Kidney (tissue), 14 donors: ENCODE measurements around the gene SORBS2. TPM values are rescaled to one million over a fixed set of nuclear protein-coding genes. Genes with fewer than 3 reads are reported as not detected.

Source experiments
- DNase-seq, 5 donors: peaks; one replicate each; pipeline ENCODE4 v3.0.0-alpha.2; 2013 to 2020
- FAIRE-seq: peaks from 2 replicates; lab custom pipeline; 2012; peaks lifted over from hg19 to GRCh38; lab: Jason Lieb, UNC
- H3K27ac ChIP-seq, 2 donors: one replicate each; pipeline ENCODE4 v1.7.0; 2013; ENCODE audit warnings: low read depth in 2 of 2, low read length in 2 of 2, inconsistent platforms in 1 of 2
- H3K27me3 ChIP-seq: one replicate; pipeline ENCODE4 v1.7.1; 2013; ENCODE audit warnings: low read length, inconsistent platforms; ENCODE audit not compliant: control insufficient read depth, insufficient read depth
- H3K36me3 ChIP-seq, 3 donors: one replicate each; pipeline versions ENCODE4 v1.7.0 to v1.7.1; 2013; ENCODE audit warnings: low read length in 3 of 3, control low read depth in 1 of 3, inconsistent platforms in 1 of 3; ENCODE audit not compliant: insufficient read depth in 3 of 3, control insufficient read depth in 2 of 3
- H3K4me1 ChIP-seq, 3 donors: one replicate each; pipeline versions ENCODE4 v1.7.0 to v1.7.1; 2013; ENCODE audit warnings: low read length in 3 of 3, inconsistent platforms in 1 of 3, low read depth in 1 of 3; ENCODE audit not compliant: control insufficient read depth in 2 of 3, insufficient read depth in 2 of 3
- H3K4me3 ChIP-seq, 3 donors: one replicate each; pipeline versions ENCODE4 v1.7.0 to v1.8.1; 2013; ENCODE audit warnings: low read length in 3 of 3, control low read depth in 1 of 3, inconsistent platforms in 1 of 3
- H3K9ac ChIP-seq, 3 donors: one replicate each; pipeline versions ENCODE4 v1.7.0 to v1.7.1; 2013; ENCODE audit warnings: low read length in 3 of 3, control low read depth in 1 of 3, inconsistent platforms in 1 of 3
- H3K9me3 ChIP-seq, 3 donors: one replicate each; pipeline versions ENCODE4 v1.7.0 to v1.7.1; 2013; ENCODE audit warnings: low read length in 3 of 3, control low read depth in 1 of 3, inconsistent platforms in 1 of 3; ENCODE audit not compliant: control insufficient read depth in 2 of 3, insufficient read depth in 1 of 3
- intact Hi-C: fragments of 100-400 bp; cut with DNase I; formaldehyde crosslinking; loops from one replicate; pipeline ENCODE4 v1.11.1; 2022
- polyA plus RNA-seq: library from polyadenylated mRNA; stranded (reverse); fragments of 350-450 nt; fragmentation: Illumina TruSeq; extraction: RNeasy Lipid Tissue Mini Kit (QIAGEN cat#74804); gene quantifications from one replicate; pipeline ENCODE4 v1.2.3, GENCODE V29; 2014; ENCODE audit warnings: low read depth, low replicate concordance; ENCODE audit not compliant: insufficient read depth
- total RNA-seq: library from RNA; stranded (reverse); fragmentation: NEBNext Ultra II Directional; extraction: Animal tissue kit (Norgen Biotek cat#: 25700); gene quantifications from one replicate; pipeline ENCODE4 v1.2.1, GENCODE V29; 2021
- TF ChIP-seq, protein P1 (sequence below): IDR thresholded peaks from 3 replicates; pipeline ENCODE4 v1.5.1; 2012; ENCODE audit warnings: mild to moderate bottlenecking, moderate library complexity, borderline replicate concordance; ENCODE audit not compliant: insufficient read depth; ENCODE audit errors: extremely low read depth
- donor health status: control.
- donor health status: control.
- donor health status: control.
- donor health status: control.
- donor health status: control.
- donor health status: DM: yes; HTN: yes; CAD: no.
- donor health status: Normal renal cell carcinoma (clear cell type).

The SORBS2 gene
- total and polyA plus RNA-seq, 2 donors from 2014 or later, result 26.0 to 127 TPM

DNA sequence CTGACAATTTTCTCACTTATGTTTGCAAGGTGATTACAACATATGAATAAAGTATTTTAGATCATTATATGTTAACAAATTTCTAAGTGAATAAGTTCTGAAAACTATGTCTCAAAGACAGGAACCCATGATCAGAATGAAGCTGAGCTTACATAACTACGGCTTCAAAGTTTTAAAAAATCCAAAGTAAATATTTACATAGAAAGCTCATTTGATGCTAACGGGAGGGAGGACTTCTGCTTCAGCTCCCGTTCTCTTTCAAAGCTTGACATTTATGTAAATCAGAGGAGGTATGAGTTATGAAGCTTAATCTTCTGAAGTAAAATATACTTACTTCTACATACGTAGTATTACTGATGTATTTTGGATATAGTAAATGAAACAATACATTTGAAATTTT, 203.8 kb downstream of the SORBS2 start:
- Histone ChIP-seq H3K4me3 (no peak overlapping the region), H3K36me3 (peaks cover 0 to 13% (median 12%) of the 10 kb centered on the region in 3 donors), H3K27ac (no peak overlapping the region), H3K27me3 (no peaks in the 10 kb centered on the region), H3K9ac (no peak overlapping the region), H3K9me3 (no peaks in the 10 kb centered on the region), H3K4me1 (peaks cover 0 to 4% (median 0%) of the 10 kb centered on the region in 3 donors)
- intact Hi-C loops, result no loop called here
- FAIRE-seq (no peak), DNase-seq (no peak)
- TF ChIP-seq, protein P1, sequence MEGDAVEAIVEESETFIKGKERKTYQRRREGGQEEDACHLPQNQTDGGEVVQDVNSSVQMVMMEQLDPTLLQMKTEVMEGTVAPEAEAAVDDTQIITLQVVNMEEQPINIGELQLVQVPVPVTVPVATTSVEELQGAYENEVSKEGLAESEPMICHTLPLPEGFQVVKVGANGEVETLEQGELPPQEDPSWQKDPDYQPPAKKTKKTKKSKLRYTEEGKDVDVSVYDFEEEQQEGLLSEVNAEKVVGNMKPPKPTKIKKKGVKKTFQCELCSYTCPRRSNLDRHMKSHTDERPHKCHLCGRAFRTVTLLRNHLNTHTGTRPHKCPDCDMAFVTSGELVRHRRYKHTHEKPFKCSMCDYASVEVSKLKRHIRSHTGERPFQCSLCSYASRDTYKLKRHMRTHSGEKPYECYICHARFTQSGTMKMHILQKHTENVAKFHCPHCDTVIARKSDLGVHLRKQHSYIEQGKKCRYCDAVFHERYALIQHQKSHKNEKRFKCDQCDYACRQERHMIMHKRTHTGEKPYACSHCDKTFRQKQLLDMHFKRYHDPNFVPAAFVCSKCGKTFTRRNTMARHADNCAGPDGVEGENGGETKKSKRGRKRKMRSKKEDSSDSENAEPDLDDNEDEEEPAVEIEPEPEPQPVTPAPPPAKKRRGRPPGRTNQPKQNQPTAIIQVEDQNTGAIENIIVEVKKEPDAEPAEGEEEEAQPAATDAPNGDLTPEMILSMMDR, result no peak

DNA sequence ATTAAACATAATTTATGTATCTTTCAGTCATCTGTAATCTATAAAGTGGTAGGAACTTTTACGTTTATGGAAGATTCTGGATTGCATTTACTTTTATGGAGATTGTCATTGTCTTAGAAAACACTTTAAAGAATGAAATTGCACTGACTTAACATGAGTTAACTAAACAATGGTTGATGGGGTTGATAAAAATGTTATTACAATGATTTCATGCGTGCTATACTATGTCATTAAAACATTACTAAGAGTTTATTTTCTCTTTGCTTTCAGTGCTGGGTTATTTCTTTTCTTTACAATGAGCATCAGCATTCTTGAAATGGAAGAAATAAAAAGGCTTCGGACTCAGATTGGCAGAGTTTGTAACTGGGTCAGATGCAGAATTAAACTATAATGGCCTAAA, 209.6 kb downstream of the SORBS2 start:
- Histone ChIP-seq H3K4me1 (no peaks in the 10 kb centered on the region), H3K27ac (no peak overlapping the region), H3K9me3 (no peaks in the 10 kb centered on the region), H3K4me3 (no peak overlapping the region), H3K9ac (no peak overlapping the region), H3K27me3 (no peaks in the 10 kb centered on the region), H3K36me3 (peaks cover 0 to 8% (median 5%) of the 10 kb centered on the region in 3 donors)
- FAIRE-seq (no peak), DNase-seq (no peak)
- TF ChIP-seq, protein P1, result no peak
- intact Hi-C loops, result no loop called here

DNA sequence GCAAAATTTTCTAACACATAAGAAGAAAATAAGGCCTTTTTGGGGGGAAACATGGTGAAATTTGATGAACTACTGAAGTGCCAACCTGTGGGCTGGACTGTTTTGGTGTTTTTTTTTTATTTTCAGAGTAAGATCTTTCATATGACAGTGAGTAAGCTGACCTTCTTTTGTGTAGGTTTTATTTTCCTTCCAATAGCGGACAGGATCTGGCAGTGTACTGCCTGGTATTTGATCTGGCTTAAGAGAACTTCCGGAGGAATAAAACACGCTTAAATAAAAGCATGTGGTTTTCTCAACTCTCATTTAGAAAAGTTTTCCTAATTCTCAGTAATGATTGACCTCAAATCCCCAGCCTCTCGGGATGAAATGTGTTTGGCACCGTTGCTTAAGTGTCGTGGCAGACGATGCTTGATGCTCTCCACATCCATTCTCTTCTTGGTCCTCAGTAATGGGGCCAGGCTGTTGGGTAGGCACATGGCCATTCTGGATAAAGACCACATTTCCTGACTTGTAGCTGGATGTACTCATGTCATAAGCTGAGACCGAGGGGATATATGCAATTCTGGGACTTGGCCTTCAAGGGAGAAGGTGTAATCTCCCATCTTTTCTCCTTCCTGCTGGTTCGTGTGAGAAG, 211.1 kb downstream of the SORBS2 start:
- Histone ChIP-seq H3K27me3 (no peaks in the 10 kb centered on the region), H3K4me3 (no peak overlapping the region), H3K4me1 (no peaks in the 10 kb centered on the region), H3K36me3 (peaks cover 0 to 2% (median 0%) of the 10 kb centered on the region in 3 donors), H3K9me3 (no peaks in the 10 kb centered on the region), H3K9ac (no peak overlapping the region), H3K27ac (no peak overlapping the region)
- TF ChIP-seq, protein P1, result no peak
- DNase-seq, result no peak
- intact Hi-C loops, result no loop called here
- FAIRE-seq, result no peak
